Neuronal stem cell (in vitro differentiated cells): ENCODE results near the gene CD300H.
A peak's percentile ranks its signal among the peaks of the same experiment; 100 is the strongest.

Source experiments
- DNase-seq: peaks from one replicate; pipeline ENCODE4 v3.0.0-alpha.2; 2013; ENCODE audit warnings: low spot score
- H2AFZ ChIP-seq: one replicate; pipeline ENCODE4 v1.6.1; 2013; ENCODE audit warnings: mild to moderate bottlenecking, low read length, inconsistent platforms
- H2AK5ac ChIP-seq: 2 replicates; pipeline ENCODE4 v1.6.1; 2013; ENCODE audit warnings: low read depth, mild to moderate bottlenecking, inconsistent platforms, low read length, moderate library complexity, mixed read lengths
- H2BK120ac ChIP-seq: 2 replicates; pipeline ENCODE4 v1.6.1; 2013; ENCODE audit warnings: low read depth, mild to moderate bottlenecking, inconsistent platforms, low read length, moderate library complexity, mixed read lengths
- H2BK12ac ChIP-seq: one replicate; pipeline ENCODE4 v1.6.1; 2013; ENCODE audit warnings: low read length, inconsistent platforms
- H2BK15ac ChIP-seq: 2 replicates; pipeline ENCODE4 v1.6.1; 2013; ENCODE audit warnings: mild to moderate bottlenecking, low read length, inconsistent platforms, mixed read lengths
- H2BK5ac ChIP-seq: one replicate; pipeline ENCODE4 v1.6.1; 2013; ENCODE audit warnings: inconsistent platforms, mild to moderate bottlenecking, low read length, moderate library complexity
- H3K14ac ChIP-seq: one replicate; pipeline ENCODE4 v1.6.1; 2013; ENCODE audit warnings: low read length, inconsistent platforms
- H3K18ac ChIP-seq: 2 replicates; pipeline ENCODE4 v1.6.1; 2013; ENCODE audit warnings: low read length, inconsistent platforms
- H3K23ac ChIP-seq: 2 replicates; pipeline ENCODE4 v1.6.1; 2013; ENCODE audit warnings: low read depth, mild to moderate bottlenecking, mixed read lengths, low read length, inconsistent platforms; ENCODE audit not compliant: poor library complexity
- H3K27ac ChIP-seq: replicated peaks from 3 replicates; pipeline ENCODE4 v1.5.1; 2013; ENCODE audit warnings: low read length, inconsistent platforms
- H3K27me3 ChIP-seq, 3 experiments: 2 replicates each; pipeline ENCODE4 v1.6.1; 2013; ENCODE audit warnings: low read length in 3 of 3, mild to moderate bottlenecking in 2 of 3, inconsistent platforms in 1 of 3, low read depth in 1 of 3, mixed read lengths in 1 of 3, moderate library complexity in 1 of 3; ENCODE audit not compliant: control insufficient read depth in 3 of 3, insufficient read depth in 3 of 3
- H3K36me3 ChIP-seq, 2 donors: replicated peaks in 1 of 2; 2 replicates each; pipeline ENCODE4 v1.6.1; 2013; ENCODE audit warnings: low read length in 2 of 2; ENCODE audit not compliant: control insufficient read depth in 2 of 2, insufficient read depth in 2 of 2
- H3K4ac ChIP-seq: 2 replicates; pipeline ENCODE4 v1.6.1; 2013; ENCODE audit warnings: inconsistent platforms, mild to moderate bottlenecking, low read length, moderate library complexity
- H3K4me1 ChIP-seq, 2 donors: 1 replicate in 1 of 2; 2 replicates in 1 of 2; pipeline ENCODE4 v1.6.1; 2013; ENCODE audit warnings: low read length in 2 of 2, low read depth in 1 of 2; ENCODE audit not compliant: control insufficient read depth in 2 of 2, insufficient read depth in 1 of 2
- H3K4me2 ChIP-seq: one replicate; pipeline ENCODE4 v1.6.1; 2013; ENCODE audit warnings: mild to moderate bottlenecking, low read length, inconsistent platforms; ENCODE audit not compliant: insufficient read depth, poor library complexity, severe bottlenecking
- H3K4me3 ChIP-seq, 2 donors: 2 replicates each; pipeline ENCODE4 v1.5.1; 2013; ENCODE audit warnings: low read length in 2 of 2, mild to moderate bottlenecking in 2 of 2, inconsistent platforms in 1 of 2, moderate library complexity in 1 of 2
- H3K79me1 ChIP-seq: one replicate; pipeline ENCODE4 v1.6.1; 2013; ENCODE audit warnings: low read depth, mild to moderate bottlenecking, inconsistent platforms, low read length, moderate library complexity
- H3K9ac ChIP-seq: one replicate; pipeline ENCODE4 v1.6.1; 2013; ENCODE audit warnings: mild to moderate bottlenecking, low read depth, low read length, inconsistent platforms; ENCODE audit not compliant: poor library complexity
- H3K9me3 ChIP-seq, 2 donors: replicated peaks in 1 of 2; 2 replicates each; pipeline versions ENCODE3 to v1.6.1; 2013; ENCODE audit warnings: low read length in 2 of 2, mild to moderate bottlenecking in 2 of 2, inconsistent platforms in 1 of 2, low read depth in 1 of 2, mixed read lengths in 1 of 2, moderate library complexity in 1 of 2; ENCODE audit not compliant: control insufficient read depth in 2 of 2, insufficient read depth in 1 of 2
- H4K8ac ChIP-seq: one replicate; pipeline ENCODE4 v1.6.1; 2013; ENCODE audit warnings: low read depth, mild to moderate bottlenecking, inconsistent platforms, low read length, moderate library complexity
- H4K91ac ChIP-seq: one replicate; pipeline ENCODE4 v1.6.1; 2013; ENCODE audit warnings: low read length, low read depth, mild to moderate bottlenecking, inconsistent platforms; ENCODE audit not compliant: poor library complexity
- WGBS, 2 donors: extraction: QIAGEN DNeasy Blood & Tissue Kit; methylation state at CpG; one replicate each; pipeline ENCODE4 v1.1.7; 2013; ENCODE audit warnings: missing lambda C conversion rate in 2 of 2, mixed read lengths in 1 of 2; ENCODE audit not compliant: insufficient read length in 2 of 2, insufficient replicate concordance in 1 of 2; ENCODE audit errors: extremely low coverage in 2 of 2; 5-methylcytosine and 5-hydroxymethylcytosine counted together

Gene CD300H

DNA sequence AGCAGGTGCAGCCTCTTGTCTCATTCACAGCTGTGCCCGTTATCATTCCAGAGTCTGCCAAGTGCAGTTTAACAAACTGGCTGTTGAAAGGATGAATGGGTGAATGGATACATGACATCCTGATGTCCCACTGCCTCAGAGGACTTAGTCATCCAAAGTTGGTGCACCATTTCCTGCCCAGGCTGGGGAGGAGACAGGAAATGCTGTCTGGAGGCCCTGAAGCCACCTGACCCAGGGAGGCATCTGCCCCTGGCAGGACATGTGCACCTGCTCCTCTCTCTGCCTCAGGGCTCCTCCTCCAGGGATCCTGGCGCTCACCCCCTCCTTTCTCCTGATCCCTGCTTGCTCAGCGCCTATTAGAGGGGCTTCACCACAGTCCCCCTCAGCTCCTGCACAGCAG lies 19.6 kb downstream of the CD300H start:
- H2BK12ac ChIP-seq: no peak overlapping the region
- H3K9ac ChIP-seq: no peak overlapping the region
- no peak for DNase-seq
- H2AFZ ChIP-seq: no peak overlapping the region
- H4K91ac ChIP-seq: no peak overlapping the region
- H2BK120ac ChIP-seq: no peak overlapping the region
- peaks cover 0 to 11% (median 0%) of the 10 kb centered on the region in 3 experiments for H3K27me3 ChIP-seq
- H2BK15ac ChIP-seq: no peak overlapping the region
- no peak overlapping the region for H3K18ac ChIP-seq
- WGBS, 2 donors: no CpG with 5 or more reads among the region's 3 CpGs
- no peak overlapping the region for H3K23ac ChIP-seq
- no peak overlapping the region for H4K8ac ChIP-seq
- H3K27ac ChIP-seq: no peak overlapping the region
- no peak overlapping the region for H2AK5ac ChIP-seq
- H3K4me2 ChIP-seq: no peak overlapping the region
- peak overlapping the region; percentile 63 for H3K14ac ChIP-seq
- peaks cover 0 to 9% of the 10 kb centered on the region in 2 donors for H3K4me1 ChIP-seq
- no peak overlapping the region for H2BK5ac ChIP-seq
- H3K36me3 ChIP-seq: no peaks in the 10 kb centered on the region
- no peaks in the 10 kb centered on the region for H3K9me3 ChIP-seq
- H3K4me3 ChIP-seq: no peak overlapping the region
- no peaks in the 10 kb centered on the region for H3K79me1 ChIP-seq
- H3K4ac ChIP-seq: no peak overlapping the region

DNA sequence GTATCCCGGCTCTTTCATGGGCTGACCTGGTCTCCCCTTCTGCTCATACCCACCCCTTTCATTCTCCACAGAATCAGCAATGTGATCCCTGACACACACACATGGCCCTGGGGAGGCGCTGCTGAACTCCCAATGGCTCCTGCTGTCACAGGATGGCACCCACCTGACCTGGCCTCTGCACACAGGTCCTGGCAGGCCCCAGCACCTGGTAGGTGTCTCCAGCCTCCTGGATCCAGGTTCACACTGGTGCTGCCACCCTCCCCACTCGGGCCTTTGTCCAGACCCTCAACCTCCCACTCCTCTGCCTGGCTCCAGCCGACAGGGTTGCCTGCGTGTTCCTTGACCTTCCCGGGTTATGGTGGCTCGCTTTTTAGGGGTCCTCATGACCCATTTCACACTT lies 20.0 kb downstream of the CD300H start:
- no peak overlapping the region for H2AK5ac ChIP-seq
- no peak overlapping the region for H2BK12ac ChIP-seq
- H3K14ac ChIP-seq: peak overlapping the region; percentile 63
- H3K27me3 ChIP-seq: peaks cover 0 to 11% (median 0%) of the 10 kb centered on the region in 3 experiments
- no peak overlapping the region for H4K91ac ChIP-seq
- H2BK15ac ChIP-seq: no peak overlapping the region
- no peak overlapping the region for H3K23ac ChIP-seq
- DNase-seq: no peak
- no CpG with 5 or more reads among the region's 7 CpGs for WGBS, 2 donors
- H3K4ac ChIP-seq: no peak overlapping the region
- no peaks in the 10 kb centered on the region for H3K9me3 ChIP-seq
- no peak overlapping the region for H3K9ac ChIP-seq
- H4K8ac ChIP-seq: no peak overlapping the region
- peak overlapping the region; percentile 50 for H2BK120ac ChIP-seq
- no peak overlapping the region for H3K4me3 ChIP-seq
- H3K18ac ChIP-seq: peak overlapping the region; percentile 21
- H3K4me1 ChIP-seq: peaks cover 0 to 9% of the 10 kb centered on the region in 2 donors
- H2AFZ ChIP-seq: no peak overlapping the region
- H3K36me3 ChIP-seq: no peaks in the 10 kb centered on the region
- H3K27ac ChIP-seq: no peak overlapping the region
- no peak overlapping the region for H3K4me2 ChIP-seq
- H3K79me1 ChIP-seq: no peaks in the 10 kb centered on the region
- H2BK5ac ChIP-seq: no peak overlapping the region

DNA sequence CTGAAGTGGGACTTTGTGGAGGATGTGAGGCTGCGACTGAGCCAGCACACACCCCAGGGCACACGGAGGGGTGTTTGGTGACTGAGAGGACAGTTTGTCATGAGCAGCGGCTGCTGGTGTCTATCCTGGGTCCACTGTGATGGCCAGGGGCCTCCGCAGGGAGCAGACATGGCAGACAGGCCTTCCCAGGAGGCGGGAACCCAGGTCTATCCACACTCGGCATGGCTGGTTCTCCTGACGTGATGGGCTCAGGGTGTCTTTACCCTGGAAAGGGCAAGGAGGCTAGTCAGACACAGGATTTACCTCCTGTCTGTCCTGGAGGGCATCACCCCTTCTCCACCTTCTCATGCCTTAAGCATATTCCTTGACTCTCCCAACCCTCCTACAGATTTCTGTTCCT lies 20.7 kb downstream of the CD300H start:
- H3K9me3 ChIP-seq: no peaks in the 10 kb centered on the region
- H2BK5ac ChIP-seq: no peak overlapping the region
- H3K9ac ChIP-seq: no peak overlapping the region
- WGBS, 2 donors: no CpG with 5 or more reads among the region's 7 CpGs
- H3K18ac ChIP-seq: no peak overlapping the region
- no peak overlapping the region for H2BK120ac ChIP-seq
- no peaks in the 10 kb centered on the region for H3K36me3 ChIP-seq
- H3K14ac ChIP-seq: no peak overlapping the region
- H3K4me3 ChIP-seq: no peak overlapping the region
- peaks cover 0 to 7% of the 10 kb centered on the region in 2 donors for H3K4me1 ChIP-seq
- H3K4ac ChIP-seq: no peak overlapping the region
- H4K91ac ChIP-seq: no peak overlapping the region
- no peak overlapping the region for H4K8ac ChIP-seq
- no peaks in the 10 kb centered on the region for H3K79me1 ChIP-seq
- no peak overlapping the region for H3K4me2 ChIP-seq
- peak overlapping the region; percentile 19 for H2AK5ac ChIP-seq
- no peak overlapping the region for H2AFZ ChIP-seq
- no peak for DNase-seq
- no peak overlapping the region for H2BK12ac ChIP-seq
- no peak overlapping the region for H3K27ac ChIP-seq
- no peak overlapping the region for H3K23ac ChIP-seq
- no peak overlapping the region for H2BK15ac ChIP-seq
- peaks cover 0 to 16% (median 0%) of the 10 kb centered on the region in 3 experiments for H3K27me3 ChIP-seq

DNA sequence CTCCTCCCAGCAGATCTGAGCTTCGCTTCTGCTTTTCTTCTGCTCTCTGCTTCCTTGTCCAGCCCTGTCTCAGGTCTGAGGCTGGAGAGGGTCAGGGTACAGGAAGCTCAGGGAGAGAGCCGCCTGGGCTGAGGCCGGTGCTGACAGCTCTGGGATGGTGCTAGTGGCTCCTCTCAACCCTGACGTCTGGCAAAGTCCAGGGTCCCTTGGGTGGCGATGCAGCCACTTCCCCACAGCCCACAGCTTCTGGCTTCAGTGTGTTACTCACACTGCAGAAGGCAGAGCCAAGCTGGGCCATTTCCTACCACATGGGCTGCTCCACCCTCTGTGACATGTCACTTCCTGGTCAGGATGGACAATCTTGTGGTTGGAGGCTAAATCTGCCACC lies 21.5 kb downstream of the CD300H start, which contains the start of gene CD300C:
Gene CD300C (minus strand): TSS at position 273 of the 388 bp plus-strand sequence. CDS start 333 bp downstream, outside the sequence.
- Histone ChIP-seq H3K4me3 (peak within 1 kb of the TSS in 1 of 2 donors; percentile 71), H2BK120ac (peak within 1 kb of the TSS; percentile 50), H3K27ac (no peak within 1 kb of the TSS), H4K91ac (no peak within 1 kb of the TSS), H2AFZ (no peak within 1 kb of the TSS), H3K14ac (peak within 1 kb of the TSS; percentile 92), H2AK5ac (peak within 1 kb of the TSS; percentile 19), H3K9me3 (no peaks in the 10 kb centered on the region), H4K8ac (peak within 1 kb of the TSS; percentile 29), H2BK12ac (peak within 1 kb of the TSS; percentile 14), H3K23ac (peak within 1 kb of the TSS; percentile 80), H3K36me3 (no peaks in the 10 kb centered on the region), H3K4ac (no peak within 1 kb of the TSS), H3K27me3 (peaks cover 0 to 16% (median 0%) of the 10 kb centered on the region in 3 experiments), H3K9ac (peak within 1 kb of the TSS; percentile 84), H3K4me1 (peaks cover 0 to 6% of the 10 kb centered on the region in 2 donors), H3K4me2 (no peak within 1 kb of the TSS), H2BK15ac (peak within 1 kb of the TSS; percentile 42), H3K18ac (peak within 1 kb of the TSS; percentile 61), H3K79me1 (no peaks in the 10 kb centered on the region), H2BK5ac (peak within 1 kb of the TSS; percentile 54)
- no peak for DNase-seq
- WGBS, 2 donors: no CpG with 5 or more reads among the region's 5 CpGs
